ENCODE results near the gene AGBL1. TPM values are rescaled to one million over a fixed set of nuclear protein-coding genes. Genes with fewer than 3 reads are reported as not detected.

Gene AGBL1
- total RNA-seq, 1 donor from 2014 or later: not detected

DNA sequence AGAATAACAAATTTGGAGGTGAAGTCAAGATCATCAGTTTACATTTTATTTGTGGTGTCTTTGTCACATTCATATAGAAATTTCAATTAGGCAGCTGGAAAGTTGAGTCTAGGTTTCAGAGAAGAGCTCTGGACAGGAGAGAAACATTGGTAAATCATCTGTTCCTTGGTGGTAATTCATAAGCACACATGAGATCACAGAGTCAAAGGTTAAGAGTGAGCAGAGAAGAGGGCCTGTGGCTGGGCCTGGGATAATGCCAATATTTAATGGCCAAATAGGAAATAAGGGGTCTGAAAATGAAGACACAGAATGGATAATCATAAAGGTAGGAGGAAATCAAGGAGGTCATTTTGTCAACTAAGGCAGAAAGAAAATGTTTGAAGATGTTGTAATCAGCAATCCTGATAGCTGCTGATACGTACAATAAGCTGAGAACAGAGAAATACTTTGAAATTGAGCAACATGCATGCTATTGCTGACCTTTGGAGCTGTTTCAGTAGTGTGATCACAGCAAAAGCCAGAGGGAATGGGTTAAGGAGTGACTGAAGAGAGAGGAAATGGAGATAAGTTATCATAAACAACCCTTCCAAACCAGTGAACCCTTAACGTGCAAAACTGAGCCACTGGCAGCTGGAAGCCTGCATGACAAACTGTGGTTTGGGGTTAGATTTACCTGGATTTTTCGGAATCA, 692.8 kb downstream of the AGBL1 start:
- intact Hi-C loops (cut with micrococcal nuclease): no loop called here

DNA sequence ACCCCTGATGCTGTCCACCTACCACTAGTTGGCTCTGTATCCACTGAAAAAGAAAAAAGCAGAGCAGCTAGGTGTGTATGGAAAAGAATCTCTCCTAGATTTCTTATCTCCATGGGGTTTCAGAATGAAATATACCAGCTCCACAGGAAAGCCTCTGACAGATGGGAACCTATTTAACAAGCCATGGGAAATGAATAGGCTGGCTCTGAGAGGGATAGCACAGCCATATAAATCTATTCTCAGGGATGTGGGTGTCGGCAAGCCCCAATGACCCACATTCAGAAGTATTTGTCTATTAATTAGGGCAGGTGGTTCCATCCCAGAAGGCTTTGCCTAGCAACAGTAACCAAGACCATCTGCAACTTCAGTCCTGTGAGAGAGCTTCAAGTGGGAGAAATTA, 694.1 kb downstream of the AGBL1 start:
- intact Hi-C loops (cut with micrococcal nuclease): no loop called here

DNA sequence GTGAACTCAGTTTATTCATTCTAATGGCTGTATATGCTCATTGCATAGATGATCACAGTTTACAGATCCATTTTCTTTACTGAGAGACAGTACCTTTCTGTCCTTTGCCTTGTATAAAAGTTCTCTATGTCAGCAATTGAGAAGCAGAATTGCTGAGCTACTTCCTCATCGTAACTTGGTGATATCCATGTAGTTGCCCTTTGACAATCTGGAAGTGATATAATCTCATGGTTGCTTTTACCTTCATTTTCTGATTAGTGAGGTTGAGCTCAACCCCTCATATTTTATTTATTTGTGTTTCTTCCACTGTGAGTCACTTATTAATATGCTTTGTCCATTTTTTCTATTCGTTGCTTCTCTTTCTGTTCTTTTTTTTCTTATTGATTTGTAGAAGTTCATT, 696.5 kb downstream of the AGBL1 start:
- intact Hi-C loops (cut with micrococcal nuclease): no loop called here

DNA sequence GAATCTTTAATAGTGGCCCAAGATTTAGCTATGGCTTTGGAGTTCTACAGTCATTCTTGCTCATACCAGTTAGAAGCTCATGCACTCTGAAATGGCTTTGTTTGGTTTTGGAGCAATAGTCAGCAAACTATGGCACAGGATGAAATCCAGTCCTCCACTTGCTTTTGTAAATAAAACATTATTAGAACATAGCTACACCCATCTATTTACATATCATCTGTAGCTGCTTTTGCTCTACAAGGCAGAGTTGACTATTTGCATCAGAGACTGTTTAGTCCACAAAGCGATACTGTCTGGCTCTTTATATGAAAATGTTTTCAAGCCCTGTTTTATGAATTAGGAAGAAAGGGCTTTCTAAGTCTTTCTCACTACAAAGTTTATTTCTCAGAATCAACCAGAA, 716.9 kb downstream of the AGBL1 start:
- intact Hi-C loops (cut with micrococcal nuclease): no loop called here

DNA sequence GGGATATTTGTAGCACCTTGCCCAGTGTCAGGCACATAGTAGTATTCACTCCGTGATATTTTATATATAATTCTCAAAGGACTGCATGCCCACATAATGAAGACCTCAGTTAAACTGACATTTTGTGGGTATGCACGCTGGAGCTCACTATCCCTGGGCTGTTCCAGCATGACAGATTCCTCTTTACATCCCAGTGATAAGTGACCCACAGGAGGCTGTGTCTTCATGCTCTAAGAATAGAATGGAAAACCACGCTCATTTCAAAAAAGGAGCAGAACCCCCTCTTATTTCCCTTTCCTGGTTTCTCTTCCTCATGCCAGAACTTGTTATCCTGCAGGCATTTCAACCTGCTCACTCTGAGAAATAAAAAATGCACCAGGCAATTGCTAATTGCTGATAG, 717.5 kb downstream of the AGBL1 start:
- intact Hi-C loops (cut with micrococcal nuclease): no loop called here

DNA sequence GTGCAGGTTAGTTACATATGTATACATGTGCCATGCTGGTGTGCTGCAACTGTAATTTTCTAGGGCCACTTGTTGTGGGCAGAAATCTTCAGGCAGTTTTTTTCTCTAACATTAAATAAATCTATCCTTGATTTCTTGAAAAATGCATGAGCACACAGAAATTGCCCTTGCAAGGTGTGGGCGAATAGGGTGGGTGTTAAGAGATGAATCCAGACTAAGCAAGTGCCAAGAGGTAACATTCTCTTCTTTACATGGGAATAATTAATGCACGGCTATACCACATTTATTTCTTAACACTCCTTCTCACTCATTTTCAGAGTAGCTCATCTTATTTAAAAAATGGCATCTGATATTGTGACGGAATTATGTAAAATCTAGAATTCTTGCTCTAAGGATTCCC, 719.6 kb downstream of the AGBL1 start:
- intact Hi-C loops (cut with micrococcal nuclease): no loop called here

DNA sequence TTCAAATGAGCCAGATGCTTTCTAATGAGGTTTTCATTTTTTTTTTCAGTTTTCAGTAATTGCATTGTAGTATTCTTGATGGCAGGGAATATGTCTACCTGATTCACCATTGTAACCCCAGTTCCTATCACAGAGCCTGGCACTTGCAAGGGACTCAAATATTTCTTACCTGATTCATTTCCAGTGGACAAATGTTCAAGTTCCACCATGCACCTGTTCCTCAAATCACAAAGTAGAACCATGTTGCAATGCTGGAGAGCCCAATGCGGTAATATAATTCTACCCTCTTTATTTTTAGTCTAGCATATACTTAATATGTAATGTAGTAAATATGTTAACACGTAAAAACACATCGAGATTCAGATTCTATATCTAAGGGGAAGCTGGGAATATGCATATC, 722.6 kb downstream of the AGBL1 start:
- intact Hi-C loops (cut with micrococcal nuclease): no loop called here

DNA sequence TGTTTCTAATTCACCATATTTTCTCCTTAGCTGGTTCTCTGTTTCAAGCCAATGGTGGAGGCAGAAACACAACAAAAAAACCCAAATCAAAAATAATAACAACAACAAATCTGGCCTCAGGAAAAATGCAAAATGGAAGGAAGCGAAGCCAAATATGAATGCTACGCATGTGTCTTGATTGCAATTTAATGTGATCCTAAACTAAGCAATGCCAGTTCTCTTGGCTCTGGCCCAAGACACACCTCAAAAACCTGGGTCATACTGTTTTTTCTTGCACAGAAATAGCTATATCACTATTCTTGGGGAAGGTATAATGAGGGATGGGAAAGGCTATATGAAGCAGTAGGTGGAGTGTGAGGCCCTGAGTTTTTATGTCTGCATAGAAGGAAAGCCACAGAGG, 724.7 kb downstream of the AGBL1 start:
- intact Hi-C loops (cut with micrococcal nuclease): no loop called here

DNA sequence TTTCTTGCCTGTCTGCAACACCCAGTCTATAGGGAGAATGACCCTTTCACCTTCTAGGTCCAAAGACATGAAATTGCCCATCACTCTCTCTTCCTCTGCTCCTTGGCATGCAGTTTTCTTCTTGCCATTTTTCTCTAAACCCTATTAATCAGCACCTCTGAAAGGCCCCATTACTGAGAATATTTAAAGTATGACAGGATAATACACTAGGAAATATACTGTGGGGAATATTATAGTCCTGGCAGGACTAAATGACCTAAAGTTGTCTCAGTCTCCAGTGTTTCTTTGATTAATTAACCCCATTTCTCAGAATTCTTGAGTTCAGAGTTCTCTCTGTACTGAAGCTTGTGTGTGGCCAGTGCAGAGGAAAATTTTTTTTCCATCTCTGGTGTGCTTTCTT, 730.7 kb downstream of the AGBL1 start:
- intact Hi-C loops (cut with micrococcal nuclease): no loop called here

DNA sequence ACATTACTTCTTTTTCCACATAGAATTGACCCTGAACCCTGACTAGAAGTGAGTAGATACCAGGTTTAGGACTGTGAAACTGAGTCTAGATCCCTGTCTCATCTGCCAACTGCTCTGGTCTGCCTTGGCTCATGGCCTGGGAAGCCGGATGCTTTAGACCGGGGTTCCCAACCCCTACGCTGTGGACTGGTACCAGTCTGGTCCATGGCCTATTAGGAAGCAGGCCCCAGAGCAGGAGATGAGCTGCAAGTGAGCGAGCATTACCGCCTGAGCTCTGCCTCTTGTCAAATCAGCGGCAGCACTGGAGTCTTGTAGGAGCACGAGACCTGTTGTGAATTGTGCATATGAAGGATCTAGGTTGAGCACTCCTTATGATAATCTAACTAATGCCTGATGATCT, 734.2 kb downstream of the AGBL1 start:
- intact Hi-C loops (cut with micrococcal nuclease): no loop called here

DNA sequence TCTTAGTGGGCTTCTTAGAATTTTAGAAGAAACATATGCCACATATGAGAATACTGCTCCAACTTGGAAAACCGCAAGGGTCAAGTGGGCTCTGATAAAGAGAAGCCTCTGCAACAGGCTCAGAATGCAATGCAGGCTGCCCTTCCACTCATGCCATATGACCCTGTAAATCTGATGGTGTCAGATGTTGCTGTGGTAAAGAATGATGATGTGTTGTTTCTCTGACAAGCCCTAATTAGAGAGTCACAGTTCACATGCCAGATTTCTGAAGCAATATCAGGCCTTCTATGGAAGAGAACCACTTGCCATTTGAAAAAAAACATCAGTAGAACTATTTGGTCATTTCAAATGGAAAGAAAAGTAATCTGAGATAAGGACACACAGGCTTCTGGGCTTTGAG, 749.6 kb downstream of the AGBL1 start:
- intact Hi-C loops (cut with micrococcal nuclease): no loop called here

DNA sequence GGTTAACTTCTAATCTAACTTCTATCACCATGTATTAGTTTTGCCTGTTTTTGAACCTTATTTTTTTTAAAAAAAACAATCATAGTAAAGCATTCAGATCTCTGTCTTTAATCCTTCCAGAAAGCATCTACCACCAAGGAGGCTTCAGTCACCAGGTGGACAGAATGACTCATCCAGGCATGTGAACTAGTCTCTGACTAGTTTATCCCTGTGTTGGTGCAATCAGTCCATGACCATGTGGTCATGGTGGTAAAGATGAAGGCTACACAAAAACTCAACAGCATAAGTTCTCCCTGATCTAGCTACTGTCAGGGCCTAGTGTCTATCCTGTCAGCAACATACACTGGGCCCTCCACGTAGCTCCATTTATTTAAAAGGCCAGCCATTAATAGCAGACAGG, 750.6 kb downstream of the AGBL1 start:
- intact Hi-C loops (cut with micrococcal nuclease): no loop called here

DNA sequence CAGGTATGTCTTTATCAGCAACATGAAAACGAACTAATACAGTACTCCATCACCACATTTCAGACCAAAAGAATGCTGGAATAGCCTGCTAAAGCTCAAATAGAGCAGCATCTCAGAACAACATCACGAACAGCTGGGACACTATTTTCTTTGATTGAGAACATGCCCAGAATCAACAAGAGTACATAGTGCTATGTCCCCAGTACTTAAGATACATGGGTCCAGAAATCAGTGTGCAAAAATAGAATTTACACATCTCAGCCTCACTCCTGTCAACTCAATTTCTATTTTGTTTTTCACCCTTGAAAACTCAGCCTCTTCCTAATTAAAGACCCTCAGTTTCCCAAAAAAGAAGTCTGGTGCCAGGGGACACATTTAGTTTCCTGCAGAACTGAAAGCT, 753.9 kb downstream of the AGBL1 start:
- intact Hi-C loops (cut with micrococcal nuclease): no loop called here

DNA sequence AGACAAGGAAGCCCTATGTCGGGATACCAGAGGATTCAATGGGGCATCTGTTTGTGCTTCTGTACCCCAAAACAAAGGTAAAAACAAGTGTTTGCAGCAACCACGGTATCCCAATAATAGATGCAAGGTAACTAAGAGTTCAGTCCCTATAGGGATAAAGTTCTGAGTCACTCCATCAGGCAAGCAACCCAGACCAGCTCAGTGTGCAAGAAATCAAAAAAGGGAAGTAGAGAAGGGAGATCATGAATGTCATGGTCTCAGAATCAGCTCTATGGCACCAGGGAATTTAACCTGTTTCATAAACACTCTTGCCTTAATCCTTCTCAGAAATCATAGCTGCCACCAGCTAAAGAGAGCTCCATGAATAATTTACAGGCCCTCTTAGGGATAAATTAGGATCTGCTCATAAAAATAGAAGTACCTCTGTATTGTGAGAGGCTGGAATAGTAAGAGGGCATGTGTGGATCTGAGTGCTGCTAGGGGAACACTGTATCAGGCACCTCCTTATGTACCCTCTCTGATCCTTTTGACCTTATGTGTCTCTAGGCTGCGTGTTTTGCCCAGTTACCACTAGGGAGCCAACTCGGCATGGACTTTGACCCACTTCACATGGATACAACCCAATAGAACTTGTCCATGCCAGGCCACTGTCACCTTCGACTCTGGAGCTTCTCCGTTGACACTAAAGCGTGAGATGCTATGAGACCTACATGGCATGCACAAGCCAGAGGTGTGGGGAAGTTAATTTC, 754.6 kb downstream of the AGBL1 start:
- intact Hi-C loops (cut with micrococcal nuclease): no loop called here

DNA sequence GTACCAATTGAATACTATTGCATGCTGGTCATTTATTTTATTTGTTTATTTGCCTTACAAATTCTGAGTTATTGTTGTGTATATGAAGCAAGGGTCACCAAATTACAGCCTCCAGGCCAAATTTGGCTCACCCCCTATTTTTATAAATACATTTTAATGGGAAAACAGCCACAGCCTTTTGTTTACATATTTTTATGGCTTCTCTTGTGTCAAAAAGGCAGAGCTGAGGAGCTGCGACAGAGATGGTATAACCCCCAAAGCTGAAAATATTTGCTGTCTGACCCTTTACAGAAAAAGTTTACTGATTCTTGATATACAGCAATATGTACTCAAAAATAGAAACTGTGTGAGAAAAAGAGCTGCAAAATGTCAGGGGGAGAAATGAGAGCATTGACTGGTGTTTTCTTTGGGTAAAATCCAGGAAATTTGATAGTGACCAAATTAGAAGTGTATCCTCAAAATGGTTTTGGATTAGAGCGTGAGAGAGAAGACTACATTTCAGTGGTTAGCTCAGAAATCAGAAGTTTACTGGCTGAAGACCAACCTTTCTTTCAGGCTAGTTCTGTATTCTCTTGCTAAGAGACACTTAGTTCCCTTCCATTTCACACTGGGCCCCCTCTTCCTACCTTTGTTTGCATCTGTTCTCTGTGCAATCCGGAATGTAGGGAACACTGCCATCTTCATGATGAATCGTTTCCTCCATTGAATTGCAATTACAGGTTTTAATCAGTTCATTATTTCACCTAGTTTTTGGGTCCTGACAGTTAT, 757.8 kb downstream of the AGBL1 start:
- intact Hi-C loops (cut with micrococcal nuclease): no loop called here

DNA sequence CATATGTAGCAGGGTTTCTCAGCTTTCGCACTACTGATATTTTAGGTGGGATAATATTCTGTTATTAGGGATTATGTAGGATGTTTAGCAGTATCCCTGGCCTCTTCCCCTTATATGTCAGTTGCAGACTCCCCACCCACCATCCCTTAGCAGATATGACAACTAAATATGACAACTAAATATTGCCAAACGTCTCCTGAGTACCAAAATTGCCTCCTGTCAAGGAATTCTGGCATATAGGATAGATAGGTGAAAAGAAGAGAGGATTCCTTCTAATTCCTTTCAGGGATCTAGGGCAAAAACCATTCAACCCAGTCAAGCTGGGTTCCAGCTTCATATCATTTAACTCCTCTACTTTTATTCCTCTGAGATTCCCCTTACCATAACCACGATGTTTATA, 759.8 kb downstream of the AGBL1 start:
- intact Hi-C loops (cut with micrococcal nuclease): no loop called here

DNA sequence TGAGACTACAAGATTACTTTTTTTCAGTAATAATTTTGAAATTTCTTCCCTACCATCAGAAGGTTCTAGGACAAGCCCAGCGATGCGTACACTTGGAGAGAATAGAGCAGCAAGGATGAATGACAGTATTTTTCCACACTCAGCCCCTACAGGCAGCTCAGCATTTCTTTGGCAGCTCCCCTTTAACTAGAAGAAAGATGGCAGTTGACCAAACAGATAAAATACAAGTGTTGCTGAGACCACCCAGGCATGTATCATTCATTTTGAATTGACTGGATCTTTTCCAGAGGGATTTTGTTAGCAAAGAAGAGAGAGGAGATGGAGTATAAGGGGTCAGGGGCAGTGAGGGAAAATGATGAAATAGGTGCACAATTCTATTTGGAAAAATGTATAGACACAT, 761.3 kb downstream of the AGBL1 start:
- intact Hi-C loops (cut with micrococcal nuclease): no loop called here

DNA sequence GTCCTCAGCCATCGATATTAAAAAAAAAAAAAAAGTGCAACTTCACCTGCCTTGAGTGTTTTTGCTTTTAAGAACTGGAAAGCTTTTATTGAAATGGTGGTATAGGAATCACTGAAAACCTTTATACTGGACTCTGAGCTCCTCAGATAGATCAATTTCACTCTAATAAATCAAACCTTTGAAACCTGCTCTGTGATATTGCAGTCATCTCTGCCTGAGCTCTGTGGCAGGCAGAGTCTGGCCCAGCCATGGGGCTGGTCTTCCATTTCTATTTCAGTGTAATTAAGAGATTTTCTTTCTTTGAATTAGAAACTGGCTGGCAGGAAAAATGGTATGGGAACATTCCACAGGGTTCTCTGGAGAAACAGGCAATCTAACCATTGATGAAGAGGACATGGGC, 762.5 kb downstream of the AGBL1 start:
- intact Hi-C loops (cut with micrococcal nuclease): no loop called here

DNA sequence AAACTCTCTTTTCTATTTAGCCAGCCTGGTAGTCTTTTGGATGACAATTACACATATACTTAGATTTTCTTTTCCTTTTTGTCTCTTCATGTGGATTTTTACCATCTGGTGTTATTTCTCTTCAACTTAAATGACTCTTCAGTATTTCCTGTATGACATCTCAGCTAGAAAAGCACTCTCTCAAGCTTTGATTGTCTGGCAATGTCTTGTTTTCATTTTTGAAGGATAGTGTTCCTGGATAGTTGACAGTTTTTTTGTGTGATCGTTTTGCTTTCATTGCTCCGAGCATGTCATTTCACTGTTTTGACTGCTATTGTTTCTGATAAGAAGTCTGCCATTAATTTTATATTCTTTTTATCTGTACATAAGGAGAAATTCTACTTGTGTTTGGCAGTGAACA, 766.4 kb downstream of the AGBL1 start:
- intact Hi-C loops (cut with micrococcal nuclease): no loop called here

DNA sequence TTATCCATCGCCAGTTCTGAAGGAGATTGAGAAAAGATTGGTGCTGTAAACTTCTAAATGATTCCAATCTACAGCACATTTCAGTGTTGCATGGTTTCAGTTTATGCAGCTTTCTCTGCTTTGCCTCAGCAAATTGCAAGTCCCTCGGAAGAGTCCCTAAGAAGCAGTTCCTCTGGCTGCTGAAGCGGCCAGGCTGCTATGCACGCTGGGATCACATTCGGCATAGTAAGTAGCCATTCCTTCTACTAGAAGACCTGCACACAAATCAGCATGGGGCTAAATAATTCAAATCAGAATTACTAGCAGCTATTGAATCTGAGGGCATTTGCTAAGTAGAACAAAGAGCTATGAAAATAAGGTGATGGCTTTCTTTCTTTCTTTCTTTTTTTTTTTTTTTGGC, 769.5 kb downstream of the AGBL1 start:
- intact Hi-C loops (cut with micrococcal nuclease): no loop called here

DNA sequence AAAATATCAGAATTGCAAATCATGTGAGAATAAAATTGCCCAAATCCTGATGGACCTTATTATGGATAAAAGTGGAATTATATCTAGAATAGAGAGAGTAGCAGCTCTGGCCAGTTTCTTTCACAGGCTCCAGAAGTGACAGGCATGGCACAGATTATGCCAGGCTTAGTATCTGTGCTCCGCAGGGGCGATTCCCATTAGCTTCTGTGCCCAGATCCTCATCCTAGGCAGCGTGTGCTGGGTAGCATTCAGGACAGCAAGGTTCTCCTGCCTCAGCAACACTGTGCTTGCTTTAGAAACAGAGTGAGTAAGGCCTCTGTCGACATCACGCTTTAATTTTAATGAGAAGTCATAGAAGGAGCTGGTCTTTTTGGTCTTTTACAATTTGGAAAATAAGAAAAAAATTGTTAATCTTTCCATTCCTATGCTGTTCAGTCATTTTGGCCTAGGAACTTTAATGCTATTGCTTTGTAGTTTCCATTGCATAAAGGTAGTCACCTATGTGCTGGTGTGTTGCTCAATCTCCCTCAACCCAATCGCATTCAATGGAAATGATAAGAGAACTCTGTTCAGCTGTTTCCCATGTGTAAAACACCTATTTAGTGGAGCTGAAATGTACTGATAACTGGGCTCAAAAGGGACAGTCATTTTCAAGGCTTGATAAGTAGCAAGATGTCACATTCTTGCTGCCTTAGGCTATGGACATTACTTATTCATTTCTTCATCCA, 770.1 kb downstream of the AGBL1 start:
- intact Hi-C loops (cut with micrococcal nuclease): no loop called here

DNA sequence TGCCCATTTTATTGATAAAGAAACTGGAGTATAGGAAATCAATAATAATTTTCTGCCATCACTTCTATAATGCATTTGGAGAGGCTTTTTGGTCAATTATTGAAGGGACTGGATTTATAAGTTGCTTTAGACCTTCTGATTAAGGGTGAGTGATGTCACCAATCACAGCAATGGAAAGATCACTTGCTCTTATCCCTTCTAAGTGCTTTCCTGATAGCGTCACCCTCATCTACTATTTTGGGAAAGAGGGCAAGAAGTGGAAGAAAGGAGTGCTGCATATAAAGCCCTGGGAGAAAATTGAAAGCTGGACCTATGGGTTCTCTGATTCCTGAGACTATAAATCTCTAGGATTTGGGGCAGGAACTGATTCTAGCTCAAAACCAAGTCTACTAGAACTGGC, 771.3 kb downstream of the AGBL1 start:
- intact Hi-C loops (cut with micrococcal nuclease): no loop called here
